Right forelimb (tissue), 1 donor: ENCODE data around the gene SKOR2.
"Not testable (repeated sequence)": the region's sequence is repeated elsewhere in the genome, so short reads cannot be mapped to it uniquely, and the experiment has no call there.

Source experiments
- DNase-seq: peaks from one replicate; pipeline ENCODE4 v3.0.0-alpha.2; 2018

The SKOR2 gene

DNA sequence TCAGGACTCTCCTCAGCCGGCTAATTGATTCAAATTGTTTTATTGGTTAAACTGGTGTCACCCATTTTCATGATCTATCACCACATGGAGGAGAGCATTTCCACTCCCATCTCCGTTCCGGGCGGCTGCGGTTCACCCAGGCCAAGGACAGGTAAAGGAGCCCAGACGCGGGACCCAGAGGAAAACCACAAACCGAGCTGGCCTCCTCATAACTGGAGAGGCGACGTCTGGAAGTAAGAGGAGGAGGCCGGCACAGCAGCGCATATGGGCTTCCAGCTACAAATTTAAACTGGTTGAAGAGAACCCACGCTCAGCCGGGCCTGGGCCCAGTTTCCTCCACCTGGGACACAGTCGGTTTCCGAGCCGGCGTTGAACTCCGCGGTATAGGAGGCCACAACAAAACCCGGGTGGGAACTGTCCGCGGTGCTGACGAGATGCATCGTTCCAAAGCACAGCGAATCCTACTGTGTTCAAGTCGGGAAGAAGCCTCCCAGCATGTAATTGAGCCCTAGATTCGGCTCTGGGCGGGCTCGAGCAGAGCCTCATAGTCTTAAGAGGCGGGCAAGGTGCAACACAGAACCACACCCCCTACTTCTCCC is 3.0 kb upstream of the SKOR2 start:
- peak; percentile 85 for DNase-seq

DNA sequence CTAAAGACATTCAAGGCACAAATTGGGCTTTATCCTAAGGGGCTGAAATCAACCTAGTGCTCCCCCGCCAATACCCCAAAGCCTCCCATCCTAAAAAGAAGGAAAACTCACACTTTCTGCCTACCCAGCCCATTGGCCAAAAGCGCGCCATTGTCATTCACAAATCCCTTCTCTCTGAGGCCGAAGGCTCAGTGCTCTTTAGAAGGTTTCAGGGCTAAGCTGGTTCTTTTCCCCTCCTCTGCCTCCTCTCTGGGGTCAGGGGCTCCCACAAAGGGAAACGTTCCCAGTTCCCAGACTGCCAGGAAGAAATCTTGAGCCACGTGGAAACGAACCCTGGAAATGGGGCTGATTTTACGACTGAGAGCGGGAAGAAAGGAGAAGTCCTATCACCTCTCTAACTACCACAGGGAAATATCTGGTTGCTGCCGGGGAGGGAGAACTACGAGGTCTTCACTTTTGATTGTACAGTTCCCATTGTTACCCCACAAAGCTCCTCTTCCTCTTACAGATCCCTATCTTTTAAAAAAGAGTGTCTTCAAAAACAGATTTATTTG is 1.7 kb upstream of the SKOR2 start:
- DNase-seq = no peak

DNA sequence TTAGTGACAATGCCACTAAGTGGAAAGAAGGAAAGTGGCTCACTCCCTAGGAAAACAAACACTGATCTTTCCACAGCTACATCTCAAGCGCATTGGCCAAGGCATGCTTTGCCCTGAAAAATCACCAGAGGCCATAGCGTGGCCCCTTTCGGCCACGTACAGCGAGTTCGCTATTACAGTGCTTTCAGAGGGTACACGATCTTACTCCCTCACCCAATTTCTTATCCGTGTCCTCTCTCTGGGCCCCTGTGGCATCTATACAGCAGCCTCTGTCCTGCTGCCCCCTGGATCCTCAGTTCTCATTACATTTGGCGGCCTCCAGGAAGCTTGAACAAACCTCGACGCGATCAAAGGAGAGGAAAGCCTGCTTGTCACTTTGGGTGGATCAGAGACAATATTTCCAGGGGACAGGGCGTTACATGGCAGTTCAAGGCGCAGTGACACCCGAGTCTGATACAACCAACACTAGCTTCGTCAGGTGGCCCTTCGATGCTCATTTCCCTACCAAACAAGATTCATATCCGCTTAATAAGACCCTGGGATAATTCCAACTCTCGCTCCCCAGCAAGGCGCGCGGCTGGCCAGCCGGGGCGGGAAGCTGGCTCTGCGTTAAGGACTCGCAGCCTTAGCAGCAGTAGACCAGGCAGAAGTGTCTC is 941 bp downstream of the SKOR2 start:
- no peak for DNase-seq

DNA sequence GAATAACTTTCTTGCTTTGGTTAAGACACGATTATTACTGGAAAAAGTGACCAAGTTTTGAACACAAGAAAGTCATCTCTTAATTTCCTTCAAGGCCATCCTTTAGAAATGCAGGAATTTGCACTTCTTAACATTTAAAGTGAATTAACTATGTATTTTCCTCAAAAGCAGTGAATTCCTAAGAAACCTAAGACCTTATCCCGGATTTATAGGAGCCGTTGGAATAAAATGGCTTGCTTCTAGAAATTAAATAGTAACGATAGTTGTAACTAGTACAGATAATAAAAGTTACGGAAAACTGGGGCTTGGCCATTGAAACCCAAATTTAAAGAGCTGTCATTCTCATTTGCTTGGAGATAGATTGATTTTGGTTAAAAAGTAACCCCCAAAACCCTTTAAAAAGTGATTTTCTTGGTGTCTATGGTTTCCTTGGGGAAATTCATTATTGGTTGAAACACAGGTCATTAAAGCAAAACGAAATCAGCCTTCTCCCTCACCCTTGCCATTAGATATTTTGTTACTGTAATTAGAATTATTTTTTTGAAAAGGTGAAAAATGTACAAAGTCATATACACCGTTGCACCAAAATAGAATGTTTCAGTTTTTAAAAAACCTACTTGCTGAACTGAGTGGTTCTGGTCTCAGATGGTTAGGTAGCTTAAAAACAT is 2.0 kb downstream of the SKOR2 start:
- no peak for DNase-seq

DNA sequence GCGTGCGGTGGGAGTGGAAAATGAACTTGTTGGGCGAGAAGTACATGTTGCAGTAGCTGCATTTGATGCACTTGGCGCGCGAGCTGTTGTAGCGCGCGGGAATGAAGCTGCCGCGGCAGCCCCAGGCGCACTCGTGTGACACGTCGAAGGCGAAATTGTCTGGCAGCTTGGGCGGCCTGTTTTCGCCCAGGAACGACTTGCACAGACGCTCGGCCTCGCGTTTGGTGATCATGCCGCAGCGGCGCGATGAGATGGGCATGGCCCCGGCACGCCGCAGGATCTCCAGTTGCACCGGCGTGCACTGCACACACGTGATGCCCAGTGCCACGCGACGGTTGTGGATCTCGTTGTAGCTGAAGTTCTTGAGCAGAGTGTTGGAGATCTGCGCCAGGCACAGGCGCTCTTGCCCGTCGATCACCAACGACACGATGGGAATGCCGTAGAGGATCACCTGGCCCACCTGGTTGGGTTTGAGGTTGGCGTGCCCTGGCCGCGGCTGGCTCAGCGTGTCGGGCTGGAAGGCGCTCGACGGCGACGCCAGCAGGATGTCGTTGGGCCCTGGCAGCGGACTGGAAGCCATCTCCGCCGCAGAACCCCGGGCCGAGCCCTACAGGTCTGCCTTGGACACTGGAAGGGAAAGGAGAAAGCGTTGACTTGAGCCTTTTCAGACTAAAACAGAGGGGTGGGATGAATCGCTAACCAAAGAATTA is 2.7 kb downstream of the SKOR2 start:
- no peak for DNase-seq

DNA sequence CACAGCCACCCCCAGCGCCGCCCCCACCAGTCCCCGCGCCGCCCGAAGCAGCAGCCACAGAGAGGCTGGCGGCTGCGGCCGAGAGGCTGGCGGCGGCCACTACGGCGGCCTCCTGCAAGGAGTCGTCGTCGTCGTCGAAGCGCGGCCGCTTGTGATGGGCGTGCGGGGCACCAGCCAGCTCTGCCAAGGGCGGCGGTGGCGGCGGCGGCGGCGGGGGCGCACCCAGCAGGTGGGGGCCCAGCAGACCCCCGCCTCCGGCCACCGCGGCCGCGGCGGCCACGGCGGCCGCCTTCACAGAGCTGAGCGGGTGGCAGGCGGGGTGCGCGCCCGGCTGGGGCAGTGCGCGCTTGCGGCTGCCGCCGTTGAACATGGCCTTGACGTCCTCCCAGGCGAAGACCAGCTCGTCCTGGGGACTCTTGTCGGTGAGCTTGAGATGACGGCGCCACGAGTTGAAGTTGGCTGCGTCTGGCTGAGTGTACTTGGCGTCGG is 3.3 kb downstream of the SKOR2 start:
- no peak for DNase-seq

DNA sequence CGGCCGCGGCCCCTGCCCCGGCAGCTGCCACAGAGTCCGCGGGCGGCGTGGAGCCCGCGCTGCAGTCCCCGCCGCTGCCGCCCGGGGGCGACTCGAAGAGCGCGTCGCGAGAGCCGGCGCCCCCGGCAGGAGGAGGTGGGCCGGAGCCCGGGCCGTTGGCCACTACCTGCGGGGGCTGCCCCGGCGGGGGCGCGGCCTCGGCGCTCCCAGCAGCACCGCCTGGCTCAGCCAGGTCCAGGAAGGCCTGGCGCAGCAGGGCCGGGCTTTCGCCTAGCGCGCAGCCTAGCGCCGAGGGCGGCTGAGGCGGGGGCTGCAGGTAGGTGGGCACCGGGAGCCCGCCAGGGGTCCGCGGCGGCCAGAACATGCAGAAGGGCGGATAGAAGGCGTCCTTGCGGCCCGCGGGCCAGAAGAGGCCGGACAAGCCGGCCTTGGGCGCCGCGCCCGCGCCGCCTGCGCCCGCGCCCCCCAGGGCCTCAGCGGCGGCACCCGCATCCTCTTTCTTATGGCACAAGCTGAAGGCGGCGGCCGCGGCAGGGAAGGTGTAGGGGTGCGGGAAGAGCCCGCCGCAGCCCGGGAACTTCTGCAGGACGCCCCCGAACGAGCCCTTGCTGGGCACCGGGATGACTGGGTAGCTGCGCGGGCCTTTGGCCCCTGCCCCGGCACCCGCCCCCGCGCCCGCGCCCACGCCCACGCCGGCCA is 3.9 kb downstream of the SKOR2 start:
- no peak for DNase-seq

DNA sequence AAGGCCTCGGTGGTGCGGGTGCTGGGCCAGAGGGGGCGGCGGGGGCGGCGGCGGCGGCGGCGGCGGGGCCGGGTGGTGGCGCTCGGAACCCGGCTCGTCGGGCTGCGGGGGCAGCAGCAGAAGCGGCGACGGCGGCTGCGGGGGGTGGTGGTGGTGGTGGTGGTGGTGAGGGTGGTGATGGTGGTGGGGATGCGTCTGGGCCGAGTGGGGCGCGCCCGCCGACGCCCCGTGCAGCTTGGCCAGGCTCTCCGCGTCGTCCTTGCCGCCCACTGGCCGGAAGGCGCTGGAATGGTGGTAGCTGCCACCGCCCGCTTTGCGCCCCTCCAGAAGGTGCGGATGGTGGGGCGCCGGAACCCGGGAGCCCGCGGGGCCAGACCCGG is 4.4 kb downstream of the SKOR2 start:
- no peak for DNase-seq

DNA sequence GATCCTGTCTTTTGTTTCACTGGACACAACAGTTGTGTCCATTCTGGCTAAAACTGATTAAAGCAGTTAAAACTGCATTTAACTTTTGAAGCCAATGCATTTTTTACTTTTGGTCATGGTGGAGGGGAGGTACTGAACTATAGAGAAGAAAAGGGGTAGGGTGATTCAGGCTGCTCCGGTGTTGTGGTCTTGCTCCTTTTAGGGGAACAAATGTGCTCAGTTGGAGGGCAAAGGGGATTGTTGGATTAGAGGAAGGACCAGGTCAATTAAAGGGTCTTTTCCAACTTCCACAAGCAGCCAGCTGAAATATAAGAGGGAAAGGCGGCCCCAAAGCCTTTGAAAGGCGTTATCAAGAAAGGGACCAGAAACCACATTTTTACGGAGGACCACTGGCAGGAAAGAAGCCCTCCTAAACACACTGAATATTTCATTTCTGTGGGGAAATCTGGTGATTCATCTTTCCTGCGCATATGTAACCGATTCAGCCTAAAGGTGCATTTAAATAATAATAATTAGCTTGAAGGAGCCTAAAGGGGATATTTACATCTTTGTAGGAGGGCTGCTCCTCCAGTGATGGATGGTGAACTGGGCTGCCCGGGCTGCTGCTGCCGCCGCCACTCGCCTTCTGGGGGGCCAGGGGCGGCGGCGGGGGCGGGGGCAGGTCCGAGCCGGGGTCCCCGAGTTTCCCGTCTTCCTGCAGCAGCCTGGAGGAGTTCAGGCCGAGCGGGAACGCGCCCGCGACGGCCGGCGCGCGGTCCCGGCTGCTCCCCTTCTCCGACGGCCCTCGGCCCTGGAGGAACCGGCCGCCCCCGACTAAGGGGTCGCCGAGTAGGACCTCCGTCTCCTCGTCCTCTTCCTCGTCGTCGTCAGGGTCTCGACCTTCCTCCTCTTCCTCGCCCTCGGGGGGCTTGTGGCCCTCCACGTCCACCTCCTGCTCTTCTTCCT is 5.2 kb downstream of the SKOR2 start:
- no peak for DNase-seq

DNA sequence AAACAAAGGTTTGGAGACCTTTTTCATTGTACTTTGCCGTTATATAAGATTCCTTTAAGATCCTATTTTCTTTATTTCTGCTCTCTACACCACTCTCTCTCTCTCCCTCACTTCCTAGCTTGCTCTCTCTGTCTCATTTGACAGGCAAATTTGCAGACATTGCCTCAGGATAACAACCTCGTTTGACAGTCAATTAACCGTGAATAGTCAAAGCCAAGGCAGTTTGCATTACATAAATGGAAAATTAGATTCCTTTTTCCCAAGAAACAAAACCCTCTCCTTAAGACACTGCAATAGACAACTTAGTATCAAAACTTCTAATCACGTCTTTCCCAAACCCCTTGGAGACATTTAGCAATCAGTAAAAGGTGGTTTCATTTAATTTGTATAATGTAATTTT is 7.4 kb downstream of the SKOR2 start:
- DNase-seq = no peak

DNA sequence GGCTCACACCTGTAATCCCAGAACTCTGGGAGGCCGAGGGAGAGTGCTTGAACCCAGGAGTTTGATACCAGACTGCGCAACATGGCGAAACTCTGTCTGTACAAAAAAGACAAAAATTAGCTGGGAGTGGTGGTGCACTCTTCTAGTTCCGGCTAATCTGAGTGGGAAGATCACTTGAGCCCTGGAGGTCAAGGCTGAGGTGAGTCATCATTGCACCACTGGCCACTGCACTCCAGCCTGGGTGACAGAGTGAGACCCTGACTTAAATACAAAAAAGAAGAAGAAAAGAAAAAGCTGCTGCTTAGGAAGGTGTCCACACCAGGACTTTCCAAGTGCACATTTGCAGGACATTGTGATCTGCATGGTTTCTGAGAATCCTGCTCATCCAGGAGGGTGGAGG is 16.4 kb downstream of the SKOR2 start:
- DNase-seq = no peak

DNA sequence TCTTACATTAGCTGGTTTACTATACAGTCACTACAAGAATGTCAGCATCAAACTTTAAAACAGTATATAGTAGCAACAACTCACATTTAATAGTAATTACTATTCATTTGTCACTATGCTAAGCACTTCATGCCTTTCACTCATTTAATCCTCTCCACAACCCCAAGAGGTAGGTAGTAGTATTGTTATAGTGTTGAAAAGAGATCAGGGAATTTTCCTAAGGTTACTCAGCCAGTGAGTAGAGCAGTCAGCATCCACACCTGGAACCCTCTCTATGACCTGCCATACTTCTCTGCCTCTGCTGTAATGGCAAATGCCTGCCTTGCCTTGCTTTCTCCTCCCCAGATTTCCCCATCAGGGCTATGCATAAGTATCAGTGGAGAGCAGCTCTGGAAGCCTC is 24.8 kb downstream of the SKOR2 start:
- no peak for DNase-seq

DNA sequence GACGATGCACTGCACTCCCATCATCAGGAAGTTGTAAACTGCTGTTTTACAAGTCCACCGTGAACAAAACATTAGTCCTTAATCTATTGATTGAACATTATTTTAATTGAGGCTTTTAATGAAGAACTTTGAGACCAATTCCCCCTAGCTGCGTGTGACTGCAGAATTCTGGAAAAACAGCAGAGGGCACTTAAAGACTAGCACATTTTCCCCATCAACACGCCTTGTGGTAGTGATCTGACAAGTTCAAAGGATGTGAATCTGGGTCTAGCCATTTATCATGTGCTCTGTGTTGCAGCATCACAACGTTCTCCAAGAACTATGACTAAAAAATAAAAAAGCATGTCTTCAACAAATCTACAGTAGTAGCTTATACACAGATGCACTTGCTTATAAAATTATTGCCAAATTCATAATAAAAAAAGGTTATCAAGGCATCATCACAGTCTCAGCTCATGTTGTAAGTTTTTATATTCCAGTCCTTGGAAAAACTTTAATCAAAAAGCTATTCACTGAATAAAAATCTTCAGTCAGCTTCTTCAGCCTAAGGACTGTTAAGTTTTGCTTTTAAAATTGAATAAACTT is 35.8 kb downstream of the SKOR2 start:
- no peak for DNase-seq

DNA sequence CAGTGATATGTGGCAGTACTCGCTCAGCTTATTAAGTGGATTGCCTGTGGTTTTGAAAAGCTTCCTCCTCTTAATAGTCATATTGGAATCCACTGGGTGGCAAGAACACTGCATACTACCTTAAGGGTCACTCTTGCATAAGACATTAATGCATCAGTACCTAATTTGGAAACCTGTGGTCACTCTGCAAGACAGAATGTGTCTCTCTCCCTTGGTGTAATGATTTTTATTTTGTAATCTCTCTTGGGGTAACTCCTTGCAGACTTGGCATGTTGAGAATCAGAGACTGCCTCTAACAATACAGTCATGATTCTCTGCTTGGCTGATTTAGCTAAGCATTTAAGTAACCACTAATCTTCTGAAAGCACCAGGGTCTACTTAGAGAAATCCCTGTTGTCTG is 42.3 kb downstream of the SKOR2 start:
- no peak for DNase-seq

DNA sequence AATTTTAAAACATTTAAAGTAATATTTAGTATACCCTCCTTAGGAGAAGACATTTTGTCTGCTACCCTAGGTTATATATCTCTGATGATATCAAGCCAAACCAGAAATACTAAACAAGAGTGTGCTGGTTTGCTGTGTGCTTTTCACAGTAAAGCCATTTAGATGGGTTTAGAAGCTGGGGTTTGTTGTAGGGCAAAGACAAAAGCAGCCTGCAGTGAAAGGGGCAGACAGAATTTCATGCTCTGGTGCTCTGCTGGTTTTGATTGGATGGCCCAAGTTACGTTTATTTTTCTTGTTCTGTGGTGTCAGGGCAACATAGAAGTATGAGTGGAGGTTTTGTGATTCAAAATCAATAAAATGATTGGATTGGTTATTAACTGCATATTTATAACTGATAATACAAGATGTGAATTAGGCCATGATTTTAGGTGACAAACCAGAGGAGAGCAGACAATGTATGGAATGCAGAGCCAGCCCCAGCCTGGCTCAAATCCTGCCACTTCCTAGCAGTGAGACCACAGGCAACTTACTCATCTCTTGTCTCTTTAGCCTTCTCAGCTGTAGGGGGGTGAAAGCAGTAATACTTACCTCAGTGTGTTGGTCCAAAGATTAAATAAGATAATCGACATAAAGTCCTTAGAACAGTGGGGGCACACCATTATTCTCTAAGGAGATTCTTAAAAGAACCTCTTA is 44.4 kb downstream of the SKOR2 start:
- no peak for DNase-seq

DNA sequence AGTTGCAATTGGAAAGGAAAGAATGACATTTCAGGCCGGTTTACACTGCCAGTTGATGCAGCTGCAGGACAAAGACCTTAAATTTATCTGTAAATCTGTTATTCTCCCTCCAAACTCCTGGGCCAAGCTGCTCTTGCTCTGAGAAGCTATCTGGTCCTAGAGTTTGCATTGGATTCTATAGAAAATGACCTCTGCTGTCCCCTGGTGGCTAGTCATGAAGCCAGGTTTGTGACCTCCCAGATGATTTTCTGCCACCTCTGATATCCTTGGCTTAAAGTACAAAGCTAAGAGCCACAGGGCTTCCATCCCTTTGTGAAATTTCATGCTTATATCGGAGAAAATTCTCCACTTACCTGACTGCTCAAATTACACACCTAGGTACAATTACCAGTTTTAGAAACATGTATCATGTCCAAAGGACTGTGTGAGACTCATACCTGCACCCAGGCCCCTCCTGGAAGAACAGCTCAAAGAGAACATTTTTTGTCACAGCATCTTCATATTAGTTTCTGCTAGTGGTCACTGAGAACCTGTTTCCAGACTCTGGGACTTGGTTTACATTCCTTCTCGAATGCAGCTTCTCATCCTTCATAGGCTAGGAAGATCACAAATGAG is 46.4 kb downstream of the SKOR2 start:
- no peak for DNase-seq

DNA sequence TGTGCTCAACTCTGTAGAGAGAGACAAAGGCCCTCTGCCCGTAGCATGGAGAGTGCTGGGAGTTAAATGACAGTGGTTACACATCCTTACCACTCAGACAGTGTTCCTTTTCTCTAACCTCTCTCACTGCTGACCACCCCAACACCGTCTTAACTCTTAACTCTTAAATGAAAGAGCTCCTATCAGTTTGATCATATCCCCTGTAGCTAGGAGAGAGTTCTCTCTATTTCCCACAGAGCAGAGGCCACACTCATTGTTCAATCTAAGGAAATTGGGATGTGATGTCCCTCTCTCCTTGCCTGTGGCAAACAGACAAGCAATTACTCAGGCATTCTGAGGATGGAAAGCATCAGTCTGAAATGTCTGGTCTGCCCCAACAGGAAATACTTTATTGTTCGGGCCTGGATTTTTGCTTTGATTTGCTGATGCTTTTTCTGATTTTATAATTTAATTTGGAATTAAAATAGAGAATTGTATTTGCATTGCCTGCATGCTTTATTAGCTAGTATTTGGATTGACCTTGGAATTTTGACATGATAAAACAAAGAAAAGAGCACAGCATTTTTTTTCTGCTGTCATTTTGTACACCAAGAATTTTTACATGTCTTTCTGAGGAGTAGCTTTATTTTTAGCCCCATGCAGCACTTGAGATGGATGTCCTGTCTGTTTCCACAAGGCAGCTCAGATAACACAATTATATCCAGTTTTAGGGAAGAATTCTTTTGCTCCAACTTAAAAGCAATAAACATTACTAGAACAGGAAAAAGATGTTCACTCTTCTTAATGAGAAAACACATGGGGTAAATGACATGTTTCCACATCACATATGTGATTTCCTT is 47.6 kb downstream of the SKOR2 start:
- no peak for DNase-seq

DNA sequence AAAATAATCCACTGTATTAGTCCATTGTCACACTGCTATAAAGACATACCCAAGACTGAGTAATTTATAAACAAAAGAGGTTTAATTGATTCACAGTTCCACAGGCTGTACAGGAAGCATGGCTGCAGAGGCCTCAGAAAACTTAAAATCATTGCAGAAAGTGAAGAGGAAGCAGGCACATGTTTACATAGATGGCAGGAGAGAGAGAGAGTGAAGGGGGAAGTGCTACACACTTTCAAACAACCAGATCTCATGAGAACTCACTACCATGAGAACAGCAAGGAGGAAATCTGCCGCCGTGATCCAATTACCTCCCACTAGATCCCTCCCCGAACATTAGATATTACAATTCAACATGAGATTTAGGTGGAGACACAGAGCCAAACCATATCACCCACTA is 55.5 kb downstream of the SKOR2 start:
- not testable (repeated sequence) for DNase-seq

DNA sequence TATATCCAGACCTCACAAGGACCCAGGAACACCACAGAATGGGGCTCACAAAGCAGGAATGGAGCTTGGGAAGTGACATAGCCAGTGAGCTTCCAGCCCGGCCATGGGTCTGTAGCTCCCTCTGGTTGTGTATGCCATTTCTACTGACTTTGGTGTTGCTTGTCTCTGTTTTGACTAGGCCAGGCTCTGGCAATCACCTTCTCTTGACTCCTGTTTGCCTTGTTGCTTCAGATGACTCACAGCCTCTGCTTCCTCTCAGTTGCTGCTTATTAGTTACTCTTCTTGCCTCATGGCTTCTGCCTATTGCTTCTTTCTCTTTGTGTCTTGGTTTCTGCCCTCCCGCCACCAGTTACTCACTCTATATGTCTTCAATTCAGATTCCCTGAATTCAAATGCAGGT is 59.5 kb downstream of the SKOR2 start:
- DNase-seq = no peak
